ENCODE results near the gene FBXO8.

DNA sequence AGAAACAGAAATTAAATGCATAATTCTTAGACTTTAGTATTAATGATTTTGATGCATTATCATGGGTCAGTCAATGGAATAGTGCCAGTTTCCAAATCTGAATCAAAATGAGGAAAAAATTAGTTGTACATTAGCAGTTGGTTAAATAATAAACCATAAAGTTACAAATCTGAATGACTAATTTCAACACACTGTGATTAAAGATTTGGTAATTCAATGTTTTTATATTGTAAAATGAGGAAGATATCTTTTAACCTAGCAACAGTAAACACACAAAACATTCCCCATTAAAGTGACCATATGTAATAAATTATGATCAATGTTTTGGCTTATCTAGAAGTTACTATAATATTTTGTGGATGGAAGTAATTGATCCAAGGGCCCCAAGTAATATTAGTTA is 1.6 kb downstream of the FBXO8 start:
- TF ChIP-seq, protein P1, sequence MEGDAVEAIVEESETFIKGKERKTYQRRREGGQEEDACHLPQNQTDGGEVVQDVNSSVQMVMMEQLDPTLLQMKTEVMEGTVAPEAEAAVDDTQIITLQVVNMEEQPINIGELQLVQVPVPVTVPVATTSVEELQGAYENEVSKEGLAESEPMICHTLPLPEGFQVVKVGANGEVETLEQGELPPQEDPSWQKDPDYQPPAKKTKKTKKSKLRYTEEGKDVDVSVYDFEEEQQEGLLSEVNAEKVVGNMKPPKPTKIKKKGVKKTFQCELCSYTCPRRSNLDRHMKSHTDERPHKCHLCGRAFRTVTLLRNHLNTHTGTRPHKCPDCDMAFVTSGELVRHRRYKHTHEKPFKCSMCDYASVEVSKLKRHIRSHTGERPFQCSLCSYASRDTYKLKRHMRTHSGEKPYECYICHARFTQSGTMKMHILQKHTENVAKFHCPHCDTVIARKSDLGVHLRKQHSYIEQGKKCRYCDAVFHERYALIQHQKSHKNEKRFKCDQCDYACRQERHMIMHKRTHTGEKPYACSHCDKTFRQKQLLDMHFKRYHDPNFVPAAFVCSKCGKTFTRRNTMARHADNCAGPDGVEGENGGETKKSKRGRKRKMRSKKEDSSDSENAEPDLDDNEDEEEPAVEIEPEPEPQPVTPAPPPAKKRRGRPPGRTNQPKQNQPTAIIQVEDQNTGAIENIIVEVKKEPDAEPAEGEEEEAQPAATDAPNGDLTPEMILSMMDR (IDR thresholded peaks at IDR 0.05) = no peak
- no peak for TF ChIP-seq POLR2A (IDR thresholded peaks at IDR 0.05)
